Measurements from ENCODE around the gene HYI.

The HYI gene

GRCh38 chr1:43444151-43444828, 9.4 kb downstream of the HYI start:
- no peak for DNase-seq

DNA sequence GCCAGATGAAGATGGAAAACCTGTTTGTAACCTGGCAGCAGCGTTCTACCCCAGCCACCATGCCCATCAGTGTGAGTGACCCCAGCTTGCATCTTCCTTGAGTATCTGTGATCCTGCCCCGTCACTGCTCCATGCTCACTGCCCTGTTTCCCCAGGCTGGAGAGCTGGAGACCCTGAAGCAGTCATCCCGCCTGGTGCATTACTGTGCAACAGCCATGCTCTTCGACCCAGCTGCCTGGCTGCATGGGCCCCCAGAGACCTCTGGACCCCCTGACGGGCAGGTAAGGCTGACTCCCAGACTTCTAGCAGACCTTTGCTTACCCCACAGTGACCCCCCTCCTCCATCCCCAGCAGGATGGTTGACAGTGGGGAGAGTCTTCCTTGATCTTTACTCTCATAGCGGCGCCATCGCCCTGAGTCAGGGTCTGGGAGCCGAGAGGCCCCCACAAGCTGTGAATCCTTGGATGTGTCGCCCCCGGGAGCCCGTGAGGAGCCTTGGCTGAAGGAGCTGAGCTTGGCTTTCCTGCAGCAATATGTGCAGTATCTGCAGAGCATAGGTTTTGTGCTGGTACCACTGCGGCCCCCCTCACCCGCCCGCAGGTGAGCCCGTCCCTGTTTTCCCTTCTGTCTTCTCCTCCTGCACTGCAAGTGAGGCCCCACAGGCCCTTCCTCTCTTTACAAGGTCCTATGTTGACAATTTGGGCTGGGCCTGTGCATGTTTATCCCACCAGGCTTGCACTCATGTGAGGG, 10.4 kb downstream of the HYI start:
- DNase-seq, result no peak

DNA sequence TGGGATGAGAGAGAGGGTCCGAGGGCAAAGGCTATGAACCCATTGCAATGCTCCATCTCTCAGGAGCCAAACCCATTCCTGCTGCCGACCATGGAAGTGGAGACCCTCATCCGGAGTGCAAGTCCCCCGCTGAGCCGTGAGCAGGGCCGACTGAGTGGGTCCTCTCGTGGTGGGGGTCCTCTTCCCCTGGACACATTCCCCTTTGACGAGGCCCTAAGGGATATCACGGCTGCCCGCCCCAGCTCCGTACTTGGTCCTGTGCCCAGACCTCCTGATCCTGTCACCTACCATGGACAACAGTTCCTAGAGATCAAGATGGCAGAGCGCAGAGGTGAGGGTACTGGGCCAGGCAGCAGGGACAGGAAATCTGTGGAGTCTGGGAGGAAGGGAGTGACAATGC, 11.0 kb downstream of the HYI start:
- DNase-seq, result no peak

DNA sequence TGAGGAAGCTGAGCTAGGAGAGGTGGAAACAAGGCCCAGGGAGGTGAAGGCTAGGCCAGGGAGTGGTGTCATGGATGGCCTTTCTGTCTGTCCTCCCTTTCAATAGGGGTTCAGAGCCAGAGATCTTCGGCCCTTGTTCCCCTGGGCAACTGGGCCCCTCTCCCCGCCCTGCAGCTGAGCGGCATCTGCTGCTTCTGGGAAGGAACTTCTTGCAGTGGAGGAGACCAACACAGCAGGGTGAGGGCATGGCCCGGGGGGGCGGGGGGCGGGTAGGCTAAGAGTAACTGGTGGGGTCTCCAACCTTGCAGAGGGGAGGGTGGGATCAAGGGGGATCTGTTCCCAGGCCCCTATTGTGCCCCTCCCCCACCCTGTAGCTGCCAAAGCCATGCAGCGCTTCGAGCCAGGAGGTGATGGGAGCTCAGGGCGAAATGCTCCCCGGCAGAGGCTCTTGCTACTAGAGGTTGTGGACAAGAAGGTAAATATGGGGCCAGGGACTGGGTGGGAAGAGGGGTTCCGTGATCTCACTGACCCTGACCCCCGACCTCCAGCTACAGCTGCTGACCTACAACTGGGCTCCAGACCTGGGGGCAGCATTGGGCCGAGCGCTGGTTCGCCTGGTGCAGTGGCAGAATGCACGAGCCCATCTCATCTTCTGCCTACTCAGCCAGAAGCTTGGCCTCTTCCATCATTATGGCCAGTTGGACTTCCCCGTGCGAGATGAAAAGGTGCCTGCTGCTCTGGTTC, 11.7 kb downstream of the HYI start:
- DNase-seq, result no peak

DNA sequence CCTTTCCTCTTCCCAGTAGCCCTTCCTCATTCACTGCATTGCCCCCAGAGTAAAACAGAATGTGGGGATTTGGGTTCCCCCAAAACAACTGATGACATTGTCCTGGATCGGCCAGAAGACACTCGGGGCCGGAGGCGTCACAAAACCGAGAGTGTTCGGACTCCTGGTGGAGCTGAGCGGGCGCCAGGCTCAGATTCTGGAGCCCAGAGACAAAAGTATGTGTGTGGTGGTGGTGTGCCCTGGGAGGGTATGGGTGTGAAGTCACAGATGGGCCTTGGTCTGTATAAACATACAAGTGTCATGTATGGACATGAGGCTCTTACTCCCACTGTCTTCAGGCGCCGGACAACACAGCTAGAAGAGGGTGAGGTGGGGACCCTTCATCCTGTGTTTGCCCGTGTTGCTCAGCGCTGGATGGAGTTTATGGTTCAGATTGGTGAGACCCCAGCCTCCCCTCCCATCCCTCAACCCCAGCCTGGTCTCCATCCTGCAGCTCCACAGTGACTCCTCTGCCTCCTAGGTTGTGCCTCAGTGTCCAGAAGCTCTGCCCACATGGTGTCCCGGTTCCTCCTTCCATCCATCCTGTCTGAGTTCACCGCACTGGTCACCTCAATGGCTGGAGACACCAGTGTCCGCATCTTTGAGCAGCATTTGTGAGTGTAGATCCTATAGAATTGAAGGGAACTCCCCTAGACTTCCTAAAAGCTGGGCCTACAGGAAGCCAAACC, 12.4 kb downstream of the HYI start:
- no peak for DNase-seq

DNA sequence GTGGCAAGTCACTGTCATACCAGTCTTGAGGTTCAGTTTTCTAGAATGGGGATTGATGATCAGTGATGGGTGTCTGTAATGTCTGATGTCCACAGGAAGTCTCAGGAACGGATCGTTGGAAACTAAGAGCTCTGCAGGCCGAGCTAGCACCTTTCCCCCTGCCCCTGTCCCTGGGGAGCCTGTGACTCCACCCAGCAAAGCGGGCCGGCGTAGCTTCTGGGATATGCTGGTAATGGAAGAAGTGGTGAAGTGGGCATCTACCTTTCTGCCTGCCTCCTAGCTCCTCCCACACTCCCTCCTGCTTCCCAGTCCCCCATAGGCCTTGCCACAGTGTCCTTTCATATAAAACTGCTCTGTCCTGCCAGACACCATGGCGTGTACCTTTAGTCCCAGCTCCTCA, 13.4 kb downstream of the HYI start:
- DNase-seq, result no peak

- DNase-seq, result no peak
Measured at GRCh38 chr1:43439781-43440180, 13.9 kb downstream of the HYI start.

- DNase-seq, result no peak
Measured at GRCh38 chr1:43438953-43439581, 14.7 kb downstream of the HYI start.

DNA sequence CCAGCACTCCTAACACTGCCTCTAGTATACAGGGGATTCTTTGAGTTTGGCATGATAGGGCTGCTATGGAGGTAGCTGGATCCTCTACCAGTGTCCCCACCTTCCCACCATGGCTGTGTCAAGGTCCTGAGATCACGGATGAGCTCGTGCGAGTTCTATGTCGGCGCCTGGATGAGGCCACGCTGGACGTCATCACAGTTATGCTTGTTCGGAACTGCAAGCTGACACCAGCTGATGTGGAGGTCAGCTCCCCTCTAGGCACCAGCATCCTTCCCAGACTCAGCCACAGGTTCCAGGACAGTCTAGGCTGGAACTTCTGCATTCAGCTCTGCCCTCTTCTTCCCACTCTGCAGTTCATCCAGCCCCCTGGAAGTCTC, 15.2 kb downstream of the HYI start:
- no peak for DNase-seq

- no peak for DNase-seq
Measured at GRCh38 chr1:43438006-43438405, 15.7 kb downstream of the HYI start.

GRCh38 chr1:43437031-43437973, 16.4 kb downstream of the HYI start:
- DNase-seq, result no peak

- no peak for DNase-seq
Measured at GRCh38 chr1:43436371-43436770, 17.4 kb downstream of the HYI start.

GRCh38 chr1:43435146-43436145, 18.3 kb downstream of the HYI start:
- DNase-seq, result no peak

- DNase-seq, result no peak
Measured at GRCh38 chr1:43434256-43434655, 19.5 kb downstream of the HYI start.

DNA sequence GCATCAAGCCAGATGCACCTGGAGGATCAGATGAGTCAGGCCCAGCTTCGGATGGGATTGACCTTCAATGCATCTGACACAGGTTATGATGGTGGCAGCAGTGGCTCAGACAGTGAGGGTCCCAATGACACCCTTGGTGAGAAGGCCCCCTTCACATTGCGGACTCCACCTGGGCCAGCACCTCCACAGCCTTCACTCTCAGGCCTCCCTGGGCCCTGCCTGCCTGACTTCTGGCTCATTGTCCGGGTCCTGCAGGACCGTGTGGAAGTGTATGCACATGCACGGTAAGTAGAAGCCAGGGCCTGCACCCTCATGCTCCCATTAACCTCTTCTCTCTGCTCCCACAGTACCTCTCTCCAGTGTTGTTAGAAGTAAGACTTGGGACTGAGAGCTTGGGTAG, 20.8 kb downstream of the HYI start:
- DNase-seq, result no peak

GRCh38 chr1:43432171-43432860, 21.4 kb downstream of the HYI start:
- no peak for DNase-seq

- DNase-seq, result no peak
Measured at GRCh38 chr1:43431676-43432075, 22.1 kb downstream of the HYI start.

- no peak for DNase-seq
Measured at GRCh38 chr1:43430831-43431230, 22.9 kb downstream of the HYI start.

DNA sequence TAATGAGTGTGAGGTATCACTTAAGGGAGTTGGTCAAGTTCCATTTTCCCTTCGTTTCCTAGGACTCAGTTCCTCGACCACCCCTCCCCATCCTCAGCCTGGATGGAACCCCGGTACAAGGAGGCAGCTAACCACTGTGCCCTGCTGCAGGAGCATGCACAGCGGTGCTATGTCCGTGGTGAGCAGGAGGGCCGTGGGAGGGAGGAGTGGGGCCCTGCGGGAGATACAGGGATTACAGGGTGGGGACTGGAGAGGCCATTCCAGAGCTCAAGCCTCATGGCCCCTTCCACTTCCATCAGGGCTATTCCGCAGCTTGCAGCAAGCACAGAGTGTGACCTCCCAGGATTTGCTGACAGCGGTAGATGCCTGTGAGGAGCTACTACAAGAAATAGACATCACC, 25.8 kb downstream of the HYI start:
- DNase-seq, result no peak

DNA sequence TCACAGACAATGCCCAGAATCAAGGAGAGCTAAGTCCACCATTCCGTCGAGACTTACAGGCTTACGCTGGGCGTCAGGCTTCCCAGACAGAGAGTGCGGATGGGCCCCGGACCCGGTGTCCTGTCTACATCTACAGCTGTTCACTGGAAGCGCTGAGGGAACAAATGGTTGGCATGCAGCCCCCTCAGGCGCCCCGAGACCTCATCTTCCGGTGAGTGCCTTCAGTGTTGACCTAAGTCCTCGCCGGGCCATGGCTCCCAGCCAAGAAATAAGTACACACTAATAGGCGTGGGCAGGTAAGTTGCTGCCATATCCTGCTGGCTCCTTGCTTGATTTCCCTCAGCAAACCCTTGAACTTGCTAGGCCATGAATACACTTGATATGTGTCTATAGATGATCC, 26.2 kb downstream of the HYI start:
- DNase-seq, result no peak

All from suppressor macrophage (primary cell).